Upper lobe of left lung (tissue), 6 donors: ENCODE data around the gene GET4. TPM values are rescaled to one million over a fixed set of nuclear protein-coding genes. Genes with fewer than 3 reads are reported as not detected.
"Not testable (repeated sequence)": the region's sequence is repeated elsewhere in the genome, so short reads cannot be mapped to it uniquely, and the experiment has no call there.

Source experiments
- ATAC-seq, 2 donors: fragments of 200-7000 bp; cut with Tn5 transposase; one replicate each; pipeline ENCODE4 v1.9.1; 2022; ENCODE audit warnings: mild to moderate bottlenecking in 2 of 2, moderate library complexity in 2 of 2; ENCODE audit not compliant: low FRiP score in 2 of 2
- DNase-seq, 2 donors: peaks; one replicate each; pipeline ENCODE4 v3.0.0-alpha.2; 2019 to 2020
- H3K27ac ChIP-seq, 4 donors: fragments of 200-600 bp; sonication (generic); one replicate each; pipeline ENCODE4 v1.5.1; 2016 to 2019
- H3K27me3 ChIP-seq, 4 donors: fragments of 200-600 bp; sonication (generic); one replicate each; pipeline ENCODE4 v1.5.1; 2017 to 2019
- H3K36me3 ChIP-seq, 4 donors: fragments of 200-600 bp; sonication (generic); one replicate each; pipeline ENCODE4 v1.5.1; 2016 to 2019
- H3K4me1 ChIP-seq, 4 donors: fragments of 200-600 bp; sonication (generic); one replicate each; pipeline ENCODE4 v1.5.1; 2018 to 2019
- H3K4me3 ChIP-seq, 4 donors: fragments of 200-600 bp; sonication (generic); one replicate each; pipeline ENCODE4 v1.5.1; 2017 to 2019; ENCODE audit warnings: mild to moderate bottlenecking in 2 of 4, moderate library complexity in 1 of 4
- H3K9me3 ChIP-seq, 4 donors: fragments of 200-600 bp; sonication (generic); one replicate each; pipeline ENCODE4 v1.5.1; 2018 to 2019
- CTCF ChIP-seq, 6 experiments: fragments of 450-650 bp in 4 of 6; fragments of 200-600 bp in 2 of 6; sonication (generic) in 2 of 6; IDR thresholded peaks; one replicate each; pipeline ENCODE4 v1.5.1; 2016 to 2019; ENCODE audit warnings: antibody characterized with exemption in 6 of 6
- EP300 ChIP-seq, 4 donors: sonication (generic); formaldehyde crosslinking; IDR thresholded peaks; one replicate each; pipeline ENCODE4 v1.5.1; 2017; ENCODE audit warnings: antibody characterized with exemption in 4 of 4, control low read depth in 2 of 4
- POLR2A ChIP-seq, 4 donors: fragments of 450-650 bp; IDR thresholded peaks; one replicate each; pipeline ENCODE4 v1.5.1; 2016 to 2017; ENCODE audit warnings: antibody characterized with exemption in 4 of 4, mild to moderate bottlenecking in 2 of 4
- POLR2AphosphoS5 ChIP-seq, 2 donors: sonication (generic); formaldehyde crosslinking; IDR thresholded peaks; one replicate each; pipeline ENCODE4 v1.5.1; 2017; ENCODE audit warnings: antibody characterized with exemption in 2 of 2
- WGBS, 2 donors: methylation state at CpG; one replicate each; pipeline ENCODE4 v1.1.5; 2017 to 2018; 5-methylcytosine and 5-hydroxymethylcytosine counted together
- total RNA-seq, 6 donors: library from RNA; depleted of rRNA in 4 of 6; stranded (reverse); fragments of >200 nt in 4 of 6; gene quantifications; one replicate each; pipeline versions ENCODE4 v1.1.0 to v1.2.1, GENCODE V29; 2016 to 2021
- donor health status: DM: no; HTN: no; CAD: no; lungs with moderate emphysema.
- donor health status: DM: no; HTN: yes; CAD: no; lungs with severe emphysema.

The GET4 gene
- total RNA-seq, 6 donors from 2014 or later = 26.0 to 82.6 (median 40.8) TPM

- no peak for TF ChIP-seq CTCF (IDR thresholded peaks at IDR 0.05)
- no peak for TF ChIP-seq EP300 (IDR thresholded peaks at IDR 0.05)
- TF ChIP-seq POLR2A (IDR thresholded peaks at IDR 0.05) = no peak
- TF ChIP-seq POLR2AphosphoS5 (IDR thresholded peaks at IDR 0.05) = no peak
- Histone ChIP-seq H3K4me3 (no peak overlapping the region), H3K36me3 (peaks cover 0 to 12% (median 0%) of the 10 kb centered on the region in 4 donors), H3K27ac (no peak overlapping the region), H3K9me3 (peaks cover 0 to 5% (median 0%) of the 10 kb centered on the region in 4 donors), H3K27me3 (no peaks in the 10 kb centered on the region), H3K4me1 (no peaks in the 10 kb centered on the region)
- no peak for DNase-seq
- no peak for ATAC-seq
- WGBS, 2 donors = 90 to 94% methylated on average over 4 of the region's 4 CpGs
Measured at GRCh38 chr7:939843-940242, 63.5 kb downstream of the GET4 start.

- H3K27ac ChIP-seq = no peak overlapping the region
- WGBS, 2 donors = 53 to 55% methylated on average over 2 of the region's 2 CpGs
- H3K36me3 ChIP-seq = peaks cover 0 to 3% (median 0%) of the 10 kb centered on the region in 4 donors
- H3K9me3 ChIP-seq = peaks cover 0 to 5% (median 0%) of the 10 kb centered on the region in 4 donors
- no peak overlapping the region for H3K4me3 ChIP-seq
- H3K27me3 ChIP-seq = no peaks in the 10 kb centered on the region
- TF ChIP-seq POLR2A (IDR thresholded peaks at IDR 0.05) (no peak), CTCF (IDR thresholded peaks at IDR 0.05) (no peak), EP300 (IDR thresholded peaks at IDR 0.05) (no peak), POLR2AphosphoS5 (IDR thresholded peaks at IDR 0.05) (no peak)
- ATAC-seq (no peak), DNase-seq (no peak)
- peaks cover 0 to 3% (median 0%) of the 10 kb centered on the region in 4 donors for H3K4me1 ChIP-seq
Measured at GRCh38 chr7:940599-941408, 64.5 kb downstream of the GET4 start.

- not testable (repeated sequence) for H3K4me3 ChIP-seq, DNase-seq, H3K27me3 ChIP-seq, H3K27ac ChIP-seq, H3K36me3 ChIP-seq, ATAC-seq, H3K9me3 ChIP-seq
- 73 to 79% methylated on average over 4 of the region's 4 CpGs for WGBS, 2 donors
- H3K4me1 ChIP-seq = peaks cover 0 to 14% (median 2%) of the 10 kb centered on the region in 4 donors
Measured at GRCh38 chr7:943793-944192, 67.4 kb downstream of the GET4 start.

GRCh38 chr7:944744-945143 is 68.4 kb downstream of the GET4 start:
- peaks cover 0 to 5% (median 0%) of the 10 kb centered on the region in 4 donors for H3K9me3 ChIP-seq
- H3K36me3 ChIP-seq = no peaks in the 10 kb centered on the region
- peaks cover 0 to 16% (median 2%) of the 10 kb centered on the region in 4 donors for H3K4me1 ChIP-seq
- no peak for ATAC-seq
- no peak for DNase-seq
- 84 to 86% methylated on average over 5 of the region's 5 CpGs for WGBS, 2 donors
- H3K4me3 ChIP-seq = peak overlapping the region in 3 of 4 donors; percentile 40 to 50 (median 45)
- H3K27me3 ChIP-seq = no peaks in the 10 kb centered on the region
- peak overlapping the region in 3 of 4 donors; percentile 77 to 89 (median 80) for H3K27ac ChIP-seq
- no peak for TF ChIP-seq POLR2A (IDR thresholded peaks at IDR 0.05)
- TF ChIP-seq EP300 (IDR thresholded peaks at IDR 0.05) = no peak
- no peak for TF ChIP-seq POLR2AphosphoS5 (IDR thresholded peaks at IDR 0.05)
- TF ChIP-seq CTCF (IDR thresholded peaks at IDR 0.05) = no peak

GRCh38 chr7:945147-945555 is 68.8 kb downstream of the GET4 start:
- WGBS, 2 donors = 77 to 98% methylated on average over 7 to 12 of the region's 13 CpGs
- ATAC-seq (peak in 1 of 2 donors; percentile 19), DNase-seq (peak in 1 of 2 donors; percentile 77)
- Histone ChIP-seq H3K4me1 (peaks cover 0 to 20% (median 2%) of the 10 kb centered on the region in 4 donors), H3K9me3 (peaks cover 0 to 5% (median 0%) of the 10 kb centered on the region in 4 donors), H3K4me3 (peak overlapping the region in 3 of 4 donors; percentile 40 to 50 (median 45)), H3K36me3 (no peaks in the 10 kb centered on the region), H3K27me3 (no peaks in the 10 kb centered on the region), H3K27ac (peak overlapping the region; percentile 65 to 89 (median 78))
- TF ChIP-seq POLR2AphosphoS5 (IDR thresholded peaks at IDR 0.05) (no peak), CTCF (IDR thresholded peaks at IDR 0.05) (no peak), POLR2A (IDR thresholded peaks at IDR 0.05) (no peak), EP300 (IDR thresholded peaks at IDR 0.05) (no peak)
